K562 (cell line): ENCODE results near the gene GPX5. TPM values are rescaled to one million over a fixed set of nuclear protein-coding genes. Genes with fewer than 3 reads are reported as not detected.
A peak's percentile ranks its signal among the peaks of the same experiment; 100 is the strongest.
"Not testable (repeated sequence)": the region's sequence is repeated elsewhere in the genome, so short reads cannot be mapped to it uniquely, and the experiment has no call there.

Experiments
- ATAC-seq: fragments of 200-7000 bp; cut with Tn5 transposase; 3 replicates; pipeline ENCODE4 v1.9.1; 2020; ENCODE audit warnings: moderate library complexity
- BruUV-seq: library from RNA; stranded (reverse); fragments of 400-500 nt; replicated peaks from 2 replicates; lab custom pipeline; 2021; lab: Mats Ljungman, UMichigan
- CTCF ChIA-PET: fragments of 300-600 bp; formaldehyde crosslinking; extraction: SDS; loops from one replicate; lab custom pipeline; 2021; ENCODE audit warnings: low intra/inter-chr PET ratio; lab: Yijun Ruan, JAX
- POLR2A ChIA-PET: fragments of 300-600, 350-650 bp; sonication (Branson Sonifier 250); formaldehyde crosslinking; extraction: SDS; loops from one replicate; lab custom pipeline; 2021; ENCODE audit warnings: antibody characterized with exemption, inconsistent platforms; lab: Yijun Ruan, JAX
- DNase-seq, 4 experiments: peaks; one replicate each; pipeline versions ENCODE4 v3.0.0 to v3.0.0-alpha.2; 2011 to 2018; ENCODE audit warnings: low spot score in 3 of 4, mixed read lengths in 3 of 4; ENCODE audit errors: extremely low read depth in 1 of 4
- FAIRE-seq: peaks from 2 replicates; lab custom pipeline; 2011; peaks lifted over from hg19 to GRCh38; lab: Jason Lieb, UNC
- H2AFZ ChIP-seq: 2 replicates; pipeline ENCODE4 v1.6.0; 2011; ENCODE audit warnings: low read depth, low read length, control low read depth, inconsistent platforms
- H3K27ac ChIP-seq: fragments of 200-600 bp; 3 replicates; pipeline ENCODE4 v1.8.0; 2011; ENCODE audit warnings: low read depth, mild to moderate bottlenecking, control low read depth, inconsistent platforms, low read length, moderate library complexity, mixed read lengths; ENCODE audit errors: extremely low read depth
- H3K27me3 ChIP-seq, 2 experiments: fragments of 300-600 bp in 1 of 2; 2 replicates in 1 of 2; 3 replicates in 1 of 2; pipeline versions ENCODE4 v1.6.0 to v1.8.0; 2011; ENCODE audit warnings: inconsistent platforms in 2 of 2, low read length in 2 of 2, mild to moderate bottlenecking in 1 of 2, mixed read lengths in 1 of 2, moderate library complexity in 1 of 2; ENCODE audit not compliant: control insufficient read depth in 2 of 2, insufficient read depth in 2 of 2
- H3K36me3 ChIP-seq: fragments of 300-600 bp; 3 replicates; pipeline ENCODE4 v1.8.0; 2011; ENCODE audit warnings: mild to moderate bottlenecking, low read length, inconsistent platforms; ENCODE audit not compliant: control insufficient read depth, insufficient read depth
- H3K4me1 ChIP-seq, 2 experiments: fragments of 200-600 bp in 1 of 2; replicated peaks in 1 of 2; 2 replicates in 1 of 2; 3 replicates in 1 of 2; pipeline versions ENCODE4 v1.5.1 to v1.8.0; 2011; ENCODE audit warnings: inconsistent platforms in 2 of 2, low read length in 2 of 2, mild to moderate bottlenecking in 1 of 2, mixed read lengths in 1 of 2, moderate library complexity in 1 of 2; ENCODE audit not compliant: control insufficient read depth in 2 of 2, insufficient read depth in 2 of 2
- H3K4me2 ChIP-seq: 2 replicates; pipeline ENCODE4 v1.6.1; 2011; ENCODE audit warnings: low read length, control low read depth, inconsistent platforms, mixed read lengths; ENCODE audit not compliant: insufficient read depth
- H3K4me3 ChIP-seq: fragments of 200-600 bp; sonication (generic), shearing (Covaris generic); 2 replicates; pipeline ENCODE4 v1.5.1; 2016; ENCODE audit warnings: control low read depth, inconsistent platforms
- H3K79me2 ChIP-seq: fragments of 200-600 bp; 3 replicates; pipeline ENCODE4 v1.8.0; 2011; ENCODE audit warnings: low read length, inconsistent platforms; ENCODE audit not compliant: control insufficient read depth, insufficient read depth
- H3K9ac ChIP-seq, 2 experiments: 2 replicates each; pipeline versions ENCODE4 v1.6.0 to v1.6.1; 2011; ENCODE audit warnings: low read depth in 2 of 2, low read length in 2 of 2, control low read depth in 1 of 2, inconsistent platforms in 1 of 2, mild to moderate bottlenecking in 1 of 2, mixed read lengths in 1 of 2; ENCODE audit not compliant: insufficient read depth in 1 of 2
- H3K9me1 ChIP-seq: one replicate; pipeline ENCODE4 v1.6.0; 2011; ENCODE audit warnings: inconsistent platforms, mild to moderate bottlenecking, low read length, moderate library complexity; ENCODE audit not compliant: control insufficient read depth, insufficient read depth
- H3K9me3 ChIP-seq: replicated peaks from 2 replicates; pipeline ENCODE4 v1.5.1; 2011; ENCODE audit warnings: low read depth, low read length, inconsistent platforms; ENCODE audit not compliant: control insufficient read depth, insufficient read depth
- H4K20me1 ChIP-seq: replicated peaks from 2 replicates; pipeline ENCODE4 v1.6.1; 2011; ENCODE audit warnings: low read length, inconsistent platforms, mixed read lengths; ENCODE audit not compliant: control insufficient read depth, insufficient read depth
- NFYB ChIP-seq: IDR thresholded peaks from 2 replicates; pipeline ENCODE4 v1.6.1; 2011; ENCODE audit warnings: mild to moderate bottlenecking, moderate library complexity; ENCODE audit not compliant: insufficient read length; ENCODE audit errors: extremely low read depth
- PHB ChIP-seq: fragments of 250-450 bp; sonication (Bioruptor Pico); IDR thresholded peaks from 2 replicates; pipeline ENCODE4 v1.5.0; 2021
- PTBP1 ChIP-seq: fragments of 200-400 bp; formaldehyde crosslinking; IDR thresholded peaks from 2 replicates; pipeline ENCODE4 v1.6.1; 2017; ENCODE audit warnings: low read depth, low read length
- WGBS: fragments of 100-300 bp; shearing (Covaris generic); methylation state at CpG from one replicate; pipeline ENCODE4 v1.1.6; 2016; ENCODE audit warnings: low coverage, mixed read lengths; ENCODE audit not compliant: insufficient coverage; ENCODE audit errors: missing lambda C conversion rate; 5-methylcytosine and 5-hydroxymethylcytosine counted together
- in situ Hi-C: fragments of 300-500 bp; cut with MboI; formaldehyde crosslinking; loops from 4 replicates; pipeline ENCODE4 v1.15.0; 2018; ENCODE audit warnings: inconsistent platforms, mixed read lengths
- intact Hi-C: fragments of 100-400 bp; cut with micrococcal nuclease; formaldehyde crosslinking; loops from 2 replicates; pipeline ENCODE4 v1.14.2; 2022
- polyA plus RNA-seq, 8 experiments: library from polyadenylated mRNA; depleted of rRNA in 4 of 8; stranded (reverse) in 5 of 8; unstranded in 3 of 8; fragments of >200 nt; fragmentation: Nextera tagmentation in 2 of 8; fragmentation: Illumina TruSeq in 1 of 8; extraction: Ambion mirVana in 2 of 8; extraction: Trizol in 1 of 8; gene quantifications; 2 replicates each; pipeline versions ENCODE4 v1.2.1 to v1.2.3, GENCODE V29; 2011 to 2014; ENCODE audit warnings: inconsistent platforms in 1 of 8, missing spikeins in 1 of 8
- total RNA-seq, 7 experiments: library from RNA; depleted of rRNA in 6 of 7; stranded (reverse); fragments of >200 nt in 6 of 7; fragmentation: Illumina TruSeq in 2 of 7; extraction: Trizol in 2 of 7; gene quantifications; 2 replicates each; pipeline versions ENCODE4 v1.2.1 to v1.2.3, GENCODE V29; 2011 to 2021; ENCODE audit warnings: low replicate concordance in 1 of 7

GPX5 gene
- total and polyA plus RNA-seq, 9 of the 15 experiments (the other 6 are each of a cell fraction or from before 2014, with no cell fraction given), result 0.07 to 0.18 (median 0.15) TPM; not detected in 6

- POLR2A ChIA-PET, result interaction anchor here (0.6 to 1.0 kb wide), 4 partner anchors 9 to 151 kb away, joined by 3 to 4 read pairs (median 4); no protein-coding TSS in a partner anchor
- in situ Hi-C loops, result not testable (repeated sequence)
Measured at GRCh38 chr6:28512387-28512786, 13.3 kb upstream of the GPX5 start.

GRCh38 chr6:28515676-28516075 is 10.0 kb upstream of the GPX5 start, which contains the start of gene GPX6:
Gene GPX6, minus strand, starts transcription at chr6:28515793. Its CDS starts 50 bp downstream, at chr6:28515743.
- CTCF ChIA-PET, result no interaction called here

More at GRCh38 chr6:28512387-28512786, 13.3 kb upstream of the GPX5 start:
- DNase-seq, H3K27me3 ChIP-seq, H3K36me3 ChIP-seq, BruUV-seq, H3K27ac ChIP-seq, intact Hi-C loops, ATAC-seq, FAIRE-seq, H4K20me1 ChIP-seq, H3K4me2 ChIP-seq, H3K4me3 ChIP-seq, H3K9me3 ChIP-seq, H3K79me2 ChIP-seq, H3K9ac ChIP-seq, H3K9me1 ChIP-seq, CTCF ChIA-PET: not testable (repeated sequence)
- WGBS, result 67% methylated on average over 8 of the region's 8 CpGs
- TF ChIP-seq NFYB, result peak; percentile 75
- H2AFZ ChIP-seq, result peak overlapping the region; percentile 55; the same call in 1 of the 2 replicates
- peaks cover 0 to 10% of the 10 kb centered on the region in 2 experiments; a peak in 2 of 5 replicates for H3K4me1 ChIP-seq

More at GRCh38 chr6:28515676-28516075, 10.0 kb upstream of the GPX5 start, which contains the start of gene GPX6:
- no peak for TF ChIP-seq PTBP1
- 0 out of 2 replicates have a peak, but pooled peaks have one; percentile 42 for TF ChIP-seq PHB (CRISPR knock-in tag)
- Histone ChIP-seq H3K9me3 (no peaks in the 10 kb centered on the region), H3K9me1 (no peaks in the 10 kb centered on the region), H3K4me3 (no peak within 1 kb of the TSS), H4K20me1 (no peaks in the 10 kb centered on the region), H2AFZ (no peak within 1 kb of the TSS), H3K9ac (peak within 1 kb of the TSS in 1 of 2 experiments; percentile 23; a peak in 1 of 4 replicates), H3K4me1 (peaks cover 0 to 10% of the 10 kb centered on the region in 2 experiments; a peak in 2 of 5 replicates), H3K79me2 (no peaks in the 10 kb centered on the region), H3K27me3 (no peaks in the 10 kb centered on the region; a peak in 2 of 5 replicates), H3K36me3 (no peaks in the 10 kb centered on the region), H3K4me2 (no peak within 1 kb of the TSS), H3K27ac (no peak within 1 kb of the TSS)
- POLR2A ChIA-PET, result interaction anchor here (1.0 to 1.4 kb wide), 6 partner anchors 8 to 98 kb away, joined by 3 to 4 read pairs (median 3); no protein-coding TSS in a partner anchor
- intact Hi-C loops, result no loop called here
- in situ Hi-C loops, result no loop called here
- FAIRE-seq, result no peak
- 11% methylated on average over 4 of the region's 4 CpGs for WGBS
- no peak for ATAC-seq
- BruUV-seq, result no TSS peak
- no peak for DNase-seq
